SK-N-SH (cell line): ENCODE measurements around the gene DBP. TPM values are rescaled to one million over a fixed set of nuclear protein-coding genes. Genes with fewer than 3 reads are reported as not detected.

Experiments used
- CTCF ChIA-PET: fragments of 300-600, 350-600 bp; formaldehyde crosslinking; extraction: SDS; loops from one replicate; lab custom pipeline; 2021; lab: Yijun Ruan, JAX
- POLR2A ChIA-PET: fragments of 350-600 bp; sonication (Branson Sonifier 250); formaldehyde crosslinking; extraction: SDS; loops from one replicate; lab custom pipeline; 2020; ENCODE audit warnings: antibody characterized with exemption, inconsistent platforms; lab: Yijun Ruan, JAX
- DNase-seq: peaks from one replicate; pipeline ENCODE4 v3.0.0; 2012
- H2AFZ ChIP-seq: fragments of 200-600 bp; sonication (generic); 2 replicates; pipeline ENCODE4 v1.8.1; 2016; ENCODE audit warnings: antibody characterized with exemption, mild to moderate bottlenecking, low read depth
- H3F3A ChIP-seq: fragments of 200-600 bp; sonication (generic); replicated peaks from 2 replicates; pipeline ENCODE3; 2016; ENCODE audit warnings: antibody characterized with exemption, mild to moderate bottlenecking; ENCODE audit not compliant: insufficient read depth
- H3K27ac ChIP-seq, 2 experiments: fragments of 200-500 bp in 1 of 2; fragments of 200-600 bp in 1 of 2; sonication (Bioruptor generic) in 1 of 2; sonication (generic), shearing (Covaris generic) in 1 of 2; 2 replicates each; pipeline versions ENCODE4 v1.5.1 to v1.6.1; 2014 to 2016; ENCODE audit warnings: low read depth in 2 of 2, inconsistent platforms in 1 of 2, low read length in 1 of 2, mild to moderate bottlenecking in 1 of 2, mixed read lengths in 1 of 2
- H3K27me3 ChIP-seq: fragments of 200-600 bp; sonication (generic), shearing (Covaris generic); 2 replicates; pipeline ENCODE4 v1.6.1; 2016; ENCODE audit warnings: mixed run types; ENCODE audit not compliant: insufficient read depth
- H3K36me3 ChIP-seq, 2 experiments: fragments of 200-500 bp in 1 of 2; fragments of 200-600 bp in 1 of 2; sonication (Bioruptor generic) in 1 of 2; sonication (generic) in 1 of 2; replicated peaks in 1 of 2; 2 replicates each; pipeline versions ENCODE3 to v1.5.1; 2014 to 2016; ENCODE audit warnings: low read length in 1 of 2, mild to moderate bottlenecking in 1 of 2; ENCODE audit not compliant: insufficient read depth in 2 of 2, control insufficient read depth in 1 of 2
- H3K4me1 ChIP-seq, 2 experiments: fragments of 200-500 bp in 1 of 2; fragments of 200-600 bp in 1 of 2; sonication (Bioruptor generic) in 1 of 2; sonication (generic), shearing (Covaris generic) in 1 of 2; 2 replicates each; pipeline versions ENCODE4 v1.5.1 to v1.6.1; 2014 to 2016; ENCODE audit warnings: low read depth in 1 of 2, low read length in 1 of 2, mixed run types in 1 of 2; ENCODE audit not compliant: insufficient read depth in 2 of 2, control insufficient read depth in 1 of 2
- H3K4me2 ChIP-seq: fragments of 200-600 bp; sonication (generic), shearing (Covaris generic); 2 replicates; pipeline ENCODE4 v1.6.1; 2017; ENCODE audit warnings: mixed run types
- H3K4me3 ChIP-seq, 2 experiments: fragments of 200-500 bp in 1 of 2; fragments of 200-600 bp in 1 of 2; sonication (Bioruptor generic) in 1 of 2; sonication (generic), shearing (Covaris generic) in 1 of 2; 2 replicates each; pipeline versions ENCODE4 v1.5.1 to v1.8.1; 2014 to 2016; ENCODE audit warnings: low read depth in 2 of 2, inconsistent platforms in 1 of 2, low read length in 1 of 2, mild to moderate bottlenecking in 1 of 2, mixed read lengths in 1 of 2, moderate library complexity in 1 of 2
- H3K79me2 ChIP-seq: fragments of 200-600 bp; sonication (generic); 2 replicates; pipeline ENCODE4 v1.8.1; 2017; ENCODE audit warnings: mild to moderate bottlenecking; ENCODE audit not compliant: insufficient read depth
- H3K9ac ChIP-seq: fragments of 200-600 bp; sonication (generic); 2 replicates; pipeline ENCODE4 v1.6.1; 2017; ENCODE audit warnings: mixed run types
- H3K9me2 ChIP-seq: fragments of 200-600 bp; sonication (generic); 2 replicates; pipeline ENCODE4 v1.6.1; 2017; ENCODE audit warnings: mixed run types
- H3K9me3 ChIP-seq: fragments of 200-600 bp; sonication (generic); 2 replicates; pipeline ENCODE4 v1.6.1; 2017; ENCODE audit warnings: mixed run types, mild to moderate bottlenecking, moderate library complexity
- H4K20me1 ChIP-seq: fragments of 200-600 bp; sonication (generic); 2 replicates; pipeline ENCODE4 v1.6.1; 2017; ENCODE audit warnings: mild to moderate bottlenecking, mixed run types; ENCODE audit not compliant: insufficient read depth
- CHD2 ChIP-seq: fragments of 150-350 bp; IDR thresholded peaks from 2 replicates; pipeline ENCODE4 v1.6.1; 2018; ENCODE audit warnings: low read length; ENCODE audit not compliant: partially characterized antibody
- EZH2phosphoT487 ChIP-seq: fragments of 200-600 bp; sonication (generic); IDR thresholded peaks from 2 replicates; pipeline ENCODE4 v1.6.1; 2017; ENCODE audit warnings: low read depth, mixed run types, mild to moderate bottlenecking, antibody characterized with exemption, moderate library complexity, borderline replicate concordance
- FOXM1 ChIP-seq: IDR thresholded peaks from 2 replicates; pipeline ENCODE4 v1.4.0; 2012; ENCODE audit warnings: low read depth, mild to moderate bottlenecking
- GABPA ChIP-seq: IDR thresholded peaks from 2 replicates; pipeline ENCODE4 v1.4.0; 2012; ENCODE audit warnings: low read depth, mild to moderate bottlenecking
- MXI1 ChIP-seq: IDR thresholded peaks from 2 replicates; pipeline ENCODE4 v1.6.1; 2012; ENCODE audit warnings: mild to moderate bottlenecking, low read depth, low read length, improper control_type of control experiment
- NFIC ChIP-seq: IDR thresholded peaks from 2 replicates; pipeline ENCODE4 v1.4.0; 2012; ENCODE audit warnings: borderline replicate concordance
- PBX3 ChIP-seq: IDR thresholded peaks from 2 replicates; pipeline ENCODE4; 2012
- POLR2AphosphoS5 ChIP-seq: IDR thresholded peaks from 2 replicates; pipeline ENCODE4 v1.6.1; 2012; ENCODE audit warnings: low read depth, low read length
- RAD21 ChIP-seq: IDR thresholded peaks from 2 replicates; pipeline ENCODE4 v1.6.1; 2012; ENCODE audit warnings: mild to moderate bottlenecking, low read length
- RFX5 ChIP-seq: IDR thresholded peaks from 2 replicates; pipeline ENCODE4 v1.6.1; 2012; ENCODE audit warnings: mild to moderate bottlenecking, improper control_type of control experiment, low read length
- SIN3A ChIP-seq: IDR thresholded peaks from 2 replicates; pipeline ENCODE4 v1.6.1; 2012; ENCODE audit warnings: low read depth, mild to moderate bottlenecking, low read length, moderate library complexity, borderline replicate concordance
- TEAD4 ChIP-seq: IDR thresholded peaks from 2 replicates; pipeline ENCODE4 v1.4.0; 2012; ENCODE audit warnings: mild to moderate bottlenecking, borderline replicate concordance; ENCODE audit not compliant: insufficient read depth
- YY1 ChIP-seq: IDR thresholded peaks from 2 replicates; pipeline ENCODE4 v1.4.0; 2012; ENCODE audit warnings: low read depth, mild to moderate bottlenecking
- WGBS: methylation state at CpG from one replicate; pipeline ENCODE4 v1.1.6; 2017; ENCODE audit warnings: low lambda C conversion rate; 5-methylcytosine and 5-hydroxymethylcytosine counted together
- polyA plus RNA-seq, 3 experiments: library from polyadenylated mRNA; depleted of rRNA; stranded (reverse); fragments of >200 nt; gene quantifications; 2 replicates each; pipeline ENCODE4 v1.2.3, GENCODE V29; 2012
- TF ChIP-seq, protein P1 (sequence below): IDR thresholded peaks from 2 replicates; pipeline ENCODE4 v1.4.0; 2012; ENCODE audit warnings: low read depth
- TF ChIP-seq, protein P2 (sequence below): IDR thresholded peaks from 2 replicates; pipeline ENCODE4 v1.6.1; 2012; ENCODE audit warnings: mild to moderate bottlenecking, low read depth, low read length, moderate library complexity
- TF ChIP-seq, protein P3 (sequence below): fragments of 150-350 bp; IDR thresholded peaks from 2 replicates; pipeline ENCODE4 v1.6.1; 2016; ENCODE audit warnings: mild to moderate bottlenecking, low read depth, low read length
- TF ChIP-seq, protein P4 (sequence below): fragments of 150-350 bp; IDR thresholded peaks from 2 replicates; pipeline ENCODE4 v1.6.1; 2017; ENCODE audit warnings: antibody characterized with exemption, low read length, low read depth, borderline replicate concordance

The DBP gene
- polyA plus RNA-seq, 1 of the 3 experiments (the other 2 are of a cell fraction), result 12.6 TPM

DNA sequence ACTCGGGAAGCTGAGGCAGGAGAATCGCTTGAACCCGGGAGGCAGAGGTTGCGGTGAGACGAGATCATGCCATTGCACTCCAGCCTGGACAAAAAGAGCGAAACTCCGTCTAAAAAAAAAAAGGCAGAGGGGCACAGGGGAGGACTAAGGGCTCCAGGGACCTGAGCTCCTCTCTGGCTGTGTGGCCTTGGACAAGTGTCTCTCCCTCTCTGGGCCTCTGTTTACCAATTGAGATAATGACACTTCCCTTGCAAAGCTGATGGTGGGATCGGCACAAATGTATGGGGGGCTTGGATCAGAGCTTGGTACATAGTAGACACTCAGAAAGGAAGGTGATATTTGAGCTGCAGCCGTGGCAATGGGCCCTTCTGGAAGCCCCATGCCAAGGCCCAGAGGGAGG, 42.0 kb downstream of the DBP start:
- WGBS, result 80% methylated on average over 9 of the region's 9 CpGs
- CTCF ChIA-PET, result interaction anchor here (0.6 to 3.5 kb wide), 4 partner anchors 11 to 274 kb away, joined by 3 to 22 read pairs (median 7); no protein-coding TSS in a partner anchor

DNA sequence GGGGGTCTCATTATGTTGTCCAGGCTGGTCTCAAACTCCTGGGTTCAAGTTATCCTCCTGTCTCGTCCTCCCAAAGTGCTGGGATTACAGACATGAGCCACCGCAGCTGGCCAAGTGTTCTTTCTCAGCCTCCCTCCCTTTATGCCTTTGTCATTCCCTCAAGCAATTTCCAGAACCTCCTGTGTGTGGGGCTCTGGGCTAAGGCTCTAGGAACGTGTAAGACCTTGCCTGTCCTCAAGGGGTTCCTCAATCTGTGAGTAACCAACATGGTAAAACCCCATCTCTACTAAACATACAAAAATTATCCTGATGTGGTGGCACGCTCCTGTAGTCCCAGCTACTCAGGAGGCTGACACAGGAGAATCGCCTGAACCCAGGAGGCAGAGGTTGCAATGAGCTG, 46.2 kb downstream of the DBP start:
- DNase-seq, result no peak
- ChIA-PET POLR2A (no interaction called here), CTCF (interaction anchor here (3.6 to 9.2 kb wide), 2 partner anchors 20 to 97 kb away, joined by 72 to 230 read pairs; partner anchors contain the start of gene FAM83E)
- Histone ChIP-seq H3K4me3 (no peak overlapping the region), H3K4me1 (no peaks in the 10 kb centered on the region; a peak in 1 of 4 replicates), H3K79me2 (no peaks in the 10 kb centered on the region), H3K27me3 (no peaks in the 10 kb centered on the region), H2AFZ (no peak overlapping the region), H4K20me1 (no peaks in the 10 kb centered on the region), H3K9ac (no peak overlapping the region), H3K9me2 (no peaks in the 10 kb centered on the region), H3F3A (peaks cover 13% of the 10 kb centered on the region), H3K9me3 (no peaks in the 10 kb centered on the region), H3K36me3 (no peaks in the 10 kb centered on the region), H3K4me2 (no peak overlapping the region), H3K27ac (no peak overlapping the region)
- 89% methylated on average over 5 of the region's 5 CpGs for WGBS
- no peak for TF ChIP-seq RAD21
- TF ChIP-seq POLR2AphosphoS5, result no peak
- TF ChIP-seq, protein P1, sequence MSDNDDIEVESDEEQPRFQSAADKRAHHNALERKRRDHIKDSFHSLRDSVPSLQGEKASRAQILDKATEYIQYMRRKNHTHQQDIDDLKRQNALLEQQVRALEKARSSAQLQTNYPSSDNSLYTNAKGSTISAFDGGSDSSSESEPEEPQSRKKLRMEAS, result no peak
- no peak for TF ChIP-seq EZH2phosphoT487
- TF ChIP-seq RFX5, result no peak
- no peak for TF ChIP-seq YY1
- TF ChIP-seq, protein P2, sequence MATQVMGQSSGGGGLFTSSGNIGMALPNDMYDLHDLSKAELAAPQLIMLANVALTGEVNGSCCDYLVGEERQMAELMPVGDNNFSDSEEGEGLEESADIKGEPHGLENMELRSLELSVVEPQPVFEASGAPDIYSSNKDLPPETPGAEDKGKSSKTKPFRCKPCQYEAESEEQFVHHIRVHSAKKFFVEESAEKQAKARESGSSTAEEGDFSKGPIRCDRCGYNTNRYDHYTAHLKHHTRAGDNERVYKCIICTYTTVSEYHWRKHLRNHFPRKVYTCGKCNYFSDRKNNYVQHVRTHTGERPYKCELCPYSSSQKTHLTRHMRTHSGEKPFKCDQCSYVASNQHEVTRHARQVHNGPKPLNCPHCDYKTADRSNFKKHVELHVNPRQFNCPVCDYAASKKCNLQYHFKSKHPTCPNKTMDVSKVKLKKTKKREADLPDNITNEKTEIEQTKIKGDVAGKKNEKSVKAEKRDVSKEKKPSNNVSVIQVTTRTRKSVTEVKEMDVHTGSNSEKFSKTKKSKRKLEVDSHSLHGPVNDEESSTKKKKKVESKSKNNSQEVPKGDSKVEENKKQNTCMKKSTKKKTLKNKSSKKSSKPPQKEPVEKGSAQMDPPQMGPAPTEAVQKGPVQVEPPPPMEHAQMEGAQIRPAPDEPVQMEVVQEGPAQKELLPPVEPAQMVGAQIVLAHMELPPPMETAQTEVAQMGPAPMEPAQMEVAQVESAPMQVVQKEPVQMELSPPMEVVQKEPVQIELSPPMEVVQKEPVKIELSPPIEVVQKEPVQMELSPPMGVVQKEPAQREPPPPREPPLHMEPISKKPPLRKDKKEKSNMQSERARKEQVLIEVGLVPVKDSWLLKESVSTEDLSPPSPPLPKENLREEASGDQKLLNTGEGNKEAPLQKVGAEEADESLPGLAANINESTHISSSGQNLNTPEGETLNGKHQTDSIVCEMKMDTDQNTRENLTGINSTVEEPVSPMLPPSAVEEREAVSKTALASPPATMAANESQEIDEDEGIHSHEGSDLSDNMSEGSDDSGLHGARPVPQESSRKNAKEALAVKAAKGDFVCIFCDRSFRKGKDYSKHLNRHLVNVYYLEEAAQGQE, result no peak
- TF ChIP-seq FOXM1, result no peak
- TF ChIP-seq GABPA, result no peak
- TF ChIP-seq, protein P3, sequence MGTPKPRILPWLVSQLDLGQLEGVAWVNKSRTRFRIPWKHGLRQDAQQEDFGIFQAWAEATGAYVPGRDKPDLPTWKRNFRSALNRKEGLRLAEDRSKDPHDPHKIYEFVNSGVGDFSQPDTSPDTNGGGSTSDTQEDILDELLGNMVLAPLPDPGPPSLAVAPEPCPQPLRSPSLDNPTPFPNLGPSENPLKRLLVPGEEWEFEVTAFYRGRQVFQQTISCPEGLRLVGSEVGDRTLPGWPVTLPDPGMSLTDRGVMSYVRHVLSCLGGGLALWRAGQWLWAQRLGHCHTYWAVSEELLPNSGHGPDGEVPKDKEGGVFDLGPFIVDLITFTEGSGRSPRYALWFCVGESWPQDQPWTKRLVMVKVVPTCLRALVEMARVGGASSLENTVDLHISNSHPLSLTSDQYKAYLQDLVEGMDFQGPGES, result no peak
- no peak for TF ChIP-seq TEAD4

More for the DNA sequence above, 42.0 kb downstream of the DBP start:
- no peaks in the 10 kb centered on the region for H3K4me1 ChIP-seq
- no peak for DNase-seq
- no peak for TF ChIP-seq RFX5
- TF ChIP-seq PBX3, result no peak
- TF ChIP-seq, protein P4, sequence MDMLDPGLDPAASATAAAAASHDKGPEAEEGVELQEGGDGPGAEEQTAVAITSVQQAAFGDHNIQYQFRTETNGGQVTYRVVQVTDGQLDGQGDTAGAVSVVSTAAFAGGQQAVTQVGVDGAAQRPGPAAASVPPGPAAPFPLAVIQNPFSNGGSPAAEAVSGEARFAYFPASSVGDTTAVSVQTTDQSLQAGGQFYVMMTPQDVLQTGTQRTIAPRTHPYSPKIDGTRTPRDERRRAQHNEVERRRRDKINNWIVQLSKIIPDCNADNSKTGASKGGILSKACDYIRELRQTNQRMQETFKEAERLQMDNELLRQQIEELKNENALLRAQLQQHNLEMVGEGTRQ, result no peak
- TF ChIP-seq, protein P3, result no peak
- no peak for TF ChIP-seq NFIC
- TF ChIP-seq MXI1, result no peak
- TF ChIP-seq SIN3A, result no peak
- TF ChIP-seq CHD2, result no peak
- TF ChIP-seq EZH2phosphoT487, result no peak
- TF ChIP-seq, all 33 proteins: peak for 0
- no peaks in the 10 kb centered on the region for H3K36me3 ChIP-seq
- H3K9me2 ChIP-seq, result no peaks in the 10 kb centered on the region
- H3K9me3 ChIP-seq, result no peaks in the 10 kb centered on the region
- no peak overlapping the region for H3K27ac ChIP-seq
- no peaks in the 10 kb centered on the region for H3K79me2 ChIP-seq
- H3F3A ChIP-seq, result no peaks in the 10 kb centered on the region
- H2AFZ ChIP-seq, result no peak overlapping the region
- H4K20me1 ChIP-seq, result no peaks in the 10 kb centered on the region
- H3K4me3 ChIP-seq, result no peak overlapping the region
- H3K4me2 ChIP-seq, result no peak overlapping the region
- no peak overlapping the region for H3K9ac ChIP-seq
- no peaks in the 10 kb centered on the region; the same call in 1 of the 2 replicates for H3K27me3 ChIP-seq
- POLR2A ChIA-PET, result interaction anchor here (0.5 to 1.2 kb wide), 2 partner anchors 19 to 22 kb away, joined by 3 to 4 read pairs; no protein-coding TSS in a partner anchor
